ENCODE data around the gene UNG. TPM values are rescaled to one million over a fixed set of nuclear protein-coding genes. Genes with fewer than 3 reads are reported as not detected.
A peak's percentile ranks its signal among the peaks of the same experiment; 100 is the strongest.

Gene UNG
- total RNA-seq, 4 donors from 2014 or later, result 28.0 to 43.1 (median 38.7) TPM

DNA sequence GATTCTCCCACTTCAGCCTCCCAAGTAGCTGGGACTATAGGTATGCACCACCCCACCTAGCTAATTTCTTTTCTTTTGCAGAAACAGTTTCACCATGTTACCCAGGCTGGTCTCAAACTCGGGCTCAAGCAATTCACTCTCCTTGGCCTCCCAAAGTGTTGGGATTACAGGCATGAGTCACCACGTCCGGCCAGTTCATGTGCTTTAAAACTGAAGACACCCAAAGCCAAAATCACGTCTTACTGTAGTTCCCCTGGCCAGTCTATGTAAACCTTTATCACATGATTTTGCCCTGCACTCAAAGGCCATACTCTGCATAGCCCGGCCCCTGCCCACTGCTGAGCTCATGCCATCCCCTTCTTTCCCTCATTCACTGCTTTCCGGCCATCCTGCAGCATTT, 8.6 kb upstream of the UNG start:
- intact Hi-C loops (cut with DNase I), result no loop called here
- Histone ChIP-seq H3K36me3 (peaks cover 7 to 80% (median 37%) of the 10 kb centered on the region in 3 donors), H3K4me3 (no peak overlapping the region), H3K9me3 (no peaks in the 10 kb centered on the region), H3K4me1 (peaks cover 16 to 35% (median 26%) of the 10 kb centered on the region in 3 donors), H3K27ac (no peak overlapping the region), H3K27me3 (no peaks in the 10 kb centered on the region)
- 53 to 61% methylated on average over 6 of the region's 6 CpGs for WGBS, 2 donors
- no peak for DNase-seq
- no peak for TF ChIP-seq CTCF (IDR thresholded peaks at IDR 0.05)
- no peak for TF ChIP-seq POLR2A (IDR thresholded peaks at IDR 0.05)

- 71 to 83% methylated on average over 4 to 7 of the region's 7 CpGs for WGBS, 2 donors
Measured at GRCh38 chr12:109089683-109090082, 7.7 kb upstream of the UNG start.

GRCh38 chr12:109092497-109093021, 4.8 kb upstream of the UNG start:
- WGBS, 2 donors, result 35 to 47% methylated on average over 6 of the region's 6 CpGs
- Histone ChIP-seq H3K4me3 (peak overlapping the region; percentile 41 to 70 (median 54)), H3K4me1 (peaks cover 21 to 43% (median 31%) of the 10 kb centered on the region in 3 donors), H3K36me3 (peaks cover 0 to 43% (median 7%) of the 10 kb centered on the region in 3 donors), H3K27me3 (no peaks in the 10 kb centered on the region), H3K9me3 (no peaks in the 10 kb centered on the region), H3K27ac (peak overlapping the region; percentile 6 to 83 (median 74))
- intact Hi-C loops (cut with DNase I), result loop anchor here (10.0 kb wide), 2 partner anchors 288 to 528 kb away; partner anchors contain the start of genes ISCU and SART3
- DNase-seq, result no peak
- TF ChIP-seq CTCF (IDR thresholded peaks at IDR 0.05) (no peak), POLR2A (IDR thresholded peaks at IDR 0.05) (no peak)

More at GRCh38 chr12:109089683-109090082, 7.7 kb upstream of the UNG start:
- Histone ChIP-seq H3K4me1 (peaks cover 16 to 36% (median 26%) of the 10 kb centered on the region in 3 donors), H3K4me3 (no peak overlapping the region), H3K27ac (no peak overlapping the region), H3K36me3 (peaks cover 7 to 71% (median 29%) of the 10 kb centered on the region in 3 donors), H3K27me3 (no peaks in the 10 kb centered on the region), H3K9me3 (no peaks in the 10 kb centered on the region)
- intact Hi-C loops (cut with DNase I), result loop anchor here (10.0 kb wide), 2 partner anchors 285 to 525 kb away; partner anchors contain the start of genes ISCU and SART3
- no peak for DNase-seq
- TF ChIP-seq CTCF (IDR thresholded peaks at IDR 0.05) (no peak), POLR2A (IDR thresholded peaks at IDR 0.05) (no peak)

GRCh38 chr12:109093022-109093918, 4.1 kb upstream of the UNG start, which contains the start of gene ALKBH2:
Gene ALKBH2 (minus strand): TSS chr12:109093472. CDS start chr12:109092786, 686 bp downstream.
- DNase-seq, result peak; percentile 69
- intact Hi-C loops (cut with DNase I), result loop anchor here (10.0 kb wide), 2 partner anchors 288 to 528 kb away; partner anchors contain the start of genes ISCU and SART3
- H3K4me1 ChIP-seq, result peaks cover 23 to 47% (median 33%) of the 10 kb centered on the region in 3 donors
- peaks cover 0 to 35% (median 0%) of the 10 kb centered on the region in 3 donors for H3K36me3 ChIP-seq
- no peaks in the 10 kb centered on the region for H3K27me3 ChIP-seq
- H3K9me3 ChIP-seq, result no peaks in the 10 kb centered on the region
- peak within 1 kb of the TSS; percentile 73 to 83 (median 77) for H3K27ac ChIP-seq
- TF ChIP-seq CTCF (IDR thresholded peaks at IDR 0.05) (peak; percentile 97 to 99 (median 99)), POLR2A (IDR thresholded peaks at IDR 0.05) (peak in 1 of 4 donors; percentile 49)
- 5 to 8% methylated on average over 21 to 24 of the region's 45 CpGs for WGBS, 2 donors
- H3K4me3 ChIP-seq, result peak within 1 kb of the TSS; percentile 41 to 70 (median 54)
